SIG-M5 (cell line): ENCODE results near the gene GRK6.

Experiments used
- DNase-seq: peaks from one replicate; lab custom pipeline; 2025; lab: John Stamatoyannopoulos, UW

Gene GRK6

DNA sequence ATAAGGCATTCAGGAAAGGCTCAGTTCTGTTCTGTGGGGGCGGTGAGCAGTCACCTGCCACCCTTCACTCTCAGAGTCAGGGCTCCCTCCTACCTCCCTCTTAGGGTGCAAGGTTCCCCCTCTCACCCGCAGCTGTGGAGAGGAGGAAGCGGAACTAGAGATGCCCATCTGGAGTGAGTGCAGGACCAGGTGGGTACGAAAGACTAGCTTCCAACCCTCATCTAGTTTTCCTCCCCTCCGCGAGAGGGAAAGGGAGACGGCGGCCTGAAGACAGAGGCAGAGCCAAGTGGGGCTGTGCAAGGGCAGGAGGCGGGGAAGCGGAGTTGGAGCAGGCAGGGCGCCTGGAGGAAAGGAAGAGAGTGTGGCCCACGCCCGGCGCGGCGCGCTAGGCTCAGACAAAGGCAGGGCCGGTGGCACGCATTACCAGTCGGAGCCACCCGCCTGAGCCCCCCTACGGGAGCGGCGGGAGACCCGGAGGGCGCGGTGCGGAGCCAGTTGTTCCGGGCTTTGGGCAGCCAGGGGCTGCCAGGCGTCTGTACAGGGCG, 27.4 kb downstream of the GRK6 start:
- no peak for DNase-seq

DNA sequence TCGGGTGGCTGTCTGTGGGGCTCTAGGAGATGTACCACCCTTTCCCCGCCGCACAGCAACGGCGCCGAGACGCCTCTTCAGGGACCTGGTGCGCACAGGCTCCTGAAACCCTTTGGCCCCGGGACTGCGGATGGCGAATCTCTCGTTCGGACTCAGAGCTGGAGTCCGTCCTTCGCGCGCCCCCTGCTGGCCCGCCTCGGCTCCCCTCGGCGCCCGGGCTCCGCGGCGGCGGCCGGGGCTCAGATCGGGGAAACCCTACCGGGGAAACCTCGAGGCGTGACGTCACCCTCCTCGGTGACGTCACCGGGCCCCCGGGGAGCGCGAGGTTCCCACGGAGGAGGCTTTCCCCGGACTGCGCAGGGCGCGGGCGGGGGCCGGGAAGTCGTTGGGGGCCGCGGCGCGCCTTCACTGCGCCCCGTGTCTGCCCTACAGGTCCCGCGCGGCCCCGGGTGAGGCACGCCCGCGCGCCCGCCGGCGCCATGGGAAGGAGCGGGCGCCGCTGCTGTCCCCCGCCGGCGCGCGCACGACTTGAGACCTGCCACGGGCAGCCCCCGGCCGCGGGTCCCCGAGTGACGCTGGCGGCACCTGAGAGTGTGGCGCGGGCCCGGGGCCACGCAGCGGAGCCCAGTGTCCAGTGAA, 28.0 kb downstream of the GRK6 start:
- DNase-seq = no peak

GRCh38 chr5:177455036-177455660, 28.7 kb downstream of the GRK6 start:
- no peak for DNase-seq

DNA sequence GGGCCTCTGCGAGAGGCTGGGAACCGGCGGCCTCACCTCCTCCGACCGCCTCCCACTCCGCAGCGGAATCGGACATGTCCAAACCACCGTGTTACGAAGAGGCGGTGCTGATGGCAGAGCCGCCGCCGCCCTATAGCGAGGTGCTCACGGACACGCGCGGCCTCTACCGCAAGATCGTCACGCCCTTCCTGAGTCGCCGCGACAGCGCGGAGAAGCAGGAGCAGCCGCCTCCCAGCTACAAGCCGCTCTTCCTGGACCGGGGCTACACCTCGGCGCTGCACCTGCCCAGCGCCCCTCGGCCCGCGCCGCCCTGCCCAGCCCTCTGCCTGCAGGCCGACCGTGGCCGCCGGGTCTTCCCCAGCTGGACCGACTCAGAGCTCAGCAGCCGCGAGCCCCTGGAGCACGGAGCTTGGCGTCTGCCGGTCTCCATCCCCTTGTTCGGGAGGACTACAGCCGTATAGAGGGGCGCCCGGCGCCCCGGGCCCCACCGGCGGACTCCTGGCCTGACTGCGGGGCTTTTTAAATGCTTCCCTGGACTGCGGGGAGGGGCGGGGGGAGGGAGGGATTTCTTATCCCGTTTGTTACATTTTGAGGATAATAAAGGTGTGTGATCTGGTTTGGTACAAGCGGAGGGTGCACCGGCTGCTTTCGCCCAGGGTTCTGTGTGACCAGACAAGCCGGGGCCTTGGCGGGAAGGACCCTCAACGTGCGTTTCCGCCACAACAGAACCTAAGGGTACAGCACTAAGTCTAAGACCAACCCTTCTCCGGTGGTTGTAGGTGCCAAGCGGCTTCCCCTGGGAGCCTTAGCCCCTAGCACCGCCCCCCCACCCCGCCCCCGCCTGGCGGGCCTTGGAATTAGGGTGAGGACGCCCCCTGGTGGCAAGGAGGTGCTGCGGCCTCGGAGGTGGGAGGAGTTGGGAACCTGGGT, 29.4 kb downstream of the GRK6 start:
- DNase-seq = peak; percentile 52

DNA sequence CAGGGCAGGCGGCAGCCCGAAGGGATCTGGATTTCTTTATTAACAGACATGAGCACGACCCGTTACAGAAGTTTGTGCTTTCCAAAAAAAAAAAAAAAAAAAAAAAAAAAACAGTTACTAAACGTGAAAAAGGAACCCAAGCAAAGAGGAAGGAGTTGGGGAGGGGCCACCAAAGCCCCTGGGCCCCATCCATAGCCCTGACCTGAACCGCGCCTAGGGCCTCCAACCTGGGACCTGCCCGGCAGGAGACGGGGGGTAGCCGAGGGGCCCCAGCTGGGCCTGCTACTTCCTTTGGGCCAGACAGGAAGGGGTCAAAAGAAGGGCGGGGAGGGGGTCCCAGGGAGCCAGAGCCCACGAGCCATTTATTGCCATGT, 30.1 kb downstream of the GRK6 start:
- DNase-seq = no peak

DNA sequence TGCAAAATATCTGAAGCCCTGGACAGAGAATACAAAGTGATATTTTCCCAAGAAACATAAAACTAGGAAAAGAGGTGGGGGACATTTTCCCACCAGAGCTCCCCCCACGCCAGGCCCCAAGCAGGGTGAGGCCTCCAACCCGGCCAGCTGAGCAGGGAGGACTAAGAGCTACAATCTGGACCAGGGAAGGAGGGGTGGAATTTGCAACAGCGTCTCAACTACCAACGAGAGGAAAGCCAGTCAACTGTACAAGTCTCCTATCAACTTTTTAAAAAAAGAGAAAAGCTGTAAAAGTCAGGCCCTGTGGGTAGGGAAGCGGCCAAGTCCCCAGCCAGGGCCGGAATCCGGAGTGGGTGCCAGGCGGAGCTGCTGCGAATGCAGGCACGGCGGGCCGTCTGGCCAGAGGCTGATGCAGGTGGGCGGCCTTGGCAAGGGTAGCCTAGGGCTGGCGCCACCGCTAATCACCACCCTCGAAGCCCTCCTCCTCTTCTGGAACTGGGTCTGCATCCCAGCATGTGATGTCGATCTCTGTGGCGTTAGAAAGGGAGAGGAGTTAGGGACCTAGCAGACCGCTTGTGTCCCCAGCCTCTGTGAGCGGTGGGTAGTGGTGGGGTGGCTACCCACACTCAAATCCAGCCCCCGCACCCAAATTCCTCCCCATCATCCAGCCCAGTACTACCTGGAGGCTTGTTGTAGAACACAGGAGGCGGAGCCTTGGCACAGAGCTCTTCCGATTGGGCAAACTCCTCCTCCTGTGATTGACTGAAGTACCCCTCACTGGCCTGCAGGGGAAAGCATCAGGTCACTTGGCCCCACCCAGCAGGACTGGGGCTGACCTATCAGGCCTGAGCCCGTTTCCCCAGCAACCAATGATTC, 30.7 kb downstream of the GRK6 start:
- peak; percentile 81 for DNase-seq

GRCh38 chr5:177457852-177458681, 31.6 kb downstream of the GRK6 start:
- DNase-seq = no peak

DNA sequence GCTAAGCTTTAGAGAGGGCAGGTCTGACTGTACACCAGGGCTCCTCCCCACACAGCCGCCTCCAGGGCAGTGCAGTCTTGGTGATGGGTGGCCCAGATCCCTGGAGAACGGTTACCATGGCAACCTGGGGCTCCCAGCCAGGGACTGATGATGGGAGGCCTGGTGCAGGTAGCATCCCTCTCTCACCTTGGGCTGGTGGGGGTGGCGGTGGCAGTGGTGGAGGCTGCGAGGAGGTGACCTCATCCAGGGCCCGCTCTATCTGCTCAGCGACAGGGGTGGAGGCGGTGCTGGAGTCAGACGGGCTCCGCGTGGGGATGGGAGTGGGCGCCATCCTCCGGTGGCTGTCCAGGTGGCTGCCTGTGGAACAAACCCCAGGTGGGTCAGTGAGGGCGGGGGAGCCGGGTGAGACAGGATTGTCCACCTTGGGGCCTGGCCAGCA, 32.5 kb downstream of the GRK6 start:
- DNase-seq = no peak

GRCh38 chr5:177459357-177459756, 32.9 kb downstream of the GRK6 start:
- DNase-seq = no peak

DNA sequence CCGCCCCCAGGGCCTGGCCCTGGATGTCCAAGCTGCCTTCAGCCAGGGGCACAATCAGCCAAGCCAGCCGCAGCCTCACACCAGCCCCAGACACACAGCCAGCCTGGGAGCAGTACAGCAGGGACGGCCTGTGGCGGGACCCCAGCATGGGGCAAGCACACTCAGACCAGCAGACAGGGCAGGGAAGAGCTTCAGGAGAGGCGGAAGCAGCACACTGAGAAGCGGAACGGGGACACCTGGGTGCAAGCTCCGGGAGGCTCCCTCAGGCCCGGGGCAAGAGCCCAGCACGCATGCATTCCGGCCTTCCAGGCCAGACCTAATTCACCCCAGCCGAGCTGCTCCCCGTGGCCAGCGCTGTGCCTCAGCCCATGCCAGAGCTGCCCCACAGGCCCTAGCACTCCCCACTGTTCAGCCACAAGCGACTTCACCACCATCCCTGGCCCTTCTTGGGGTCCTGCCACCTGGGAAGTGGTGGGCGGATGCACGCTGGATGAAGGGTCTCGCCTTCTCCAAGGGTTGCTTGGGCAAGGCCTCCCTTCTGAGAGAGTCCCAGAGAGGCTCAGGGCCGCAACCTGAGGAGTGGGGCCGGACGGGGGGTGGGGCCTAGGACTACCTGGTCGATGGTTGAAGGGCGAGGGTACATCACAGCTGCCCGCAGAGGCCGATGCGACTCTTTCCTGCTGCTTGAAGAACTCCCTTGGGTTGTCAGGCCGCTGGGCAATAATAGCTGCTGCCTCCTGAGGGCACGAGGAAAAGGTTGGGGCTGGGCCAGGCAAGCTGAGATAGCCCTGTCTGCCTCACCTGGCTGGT, 33.5 kb downstream of the GRK6 start:
- no peak for DNase-seq

DNA sequence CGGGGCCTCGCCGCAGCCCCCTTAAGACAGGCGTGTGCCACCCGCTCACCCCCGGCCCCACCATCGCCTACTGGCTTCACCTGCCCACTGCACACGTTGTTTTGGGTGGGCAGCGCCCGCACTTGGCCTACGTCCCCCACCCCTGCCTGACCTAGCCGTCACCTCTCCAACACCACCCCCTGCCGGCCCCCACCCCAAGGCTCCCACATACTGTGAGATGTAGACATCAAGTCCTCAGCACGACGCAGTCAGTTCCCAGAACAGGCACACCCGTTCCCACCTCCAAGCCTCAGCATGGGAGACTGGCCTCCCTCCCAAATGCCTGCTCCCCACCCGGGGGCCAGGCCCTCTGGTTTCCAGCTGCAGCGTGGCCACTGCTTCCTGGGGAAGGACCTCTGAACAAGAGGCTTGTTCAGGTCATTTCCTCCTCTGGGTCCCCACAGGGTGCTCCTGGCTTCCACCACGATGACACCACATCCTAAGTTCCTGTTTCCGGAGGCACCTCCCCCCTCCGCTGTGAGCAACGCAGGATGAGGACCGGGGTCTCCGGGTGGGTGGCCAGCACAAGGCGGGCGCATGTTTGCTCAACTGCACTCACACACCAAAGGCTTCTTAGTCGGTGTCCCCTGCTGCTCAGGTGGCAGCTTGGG, 35.7 kb downstream of the GRK6 start:
- peak; percentile 54 for DNase-seq

- DNase-seq = no peak
These were observed 38.6 kb downstream of the GRK6 start for GRCh38 chr5:177465044-177465443.

DNA sequence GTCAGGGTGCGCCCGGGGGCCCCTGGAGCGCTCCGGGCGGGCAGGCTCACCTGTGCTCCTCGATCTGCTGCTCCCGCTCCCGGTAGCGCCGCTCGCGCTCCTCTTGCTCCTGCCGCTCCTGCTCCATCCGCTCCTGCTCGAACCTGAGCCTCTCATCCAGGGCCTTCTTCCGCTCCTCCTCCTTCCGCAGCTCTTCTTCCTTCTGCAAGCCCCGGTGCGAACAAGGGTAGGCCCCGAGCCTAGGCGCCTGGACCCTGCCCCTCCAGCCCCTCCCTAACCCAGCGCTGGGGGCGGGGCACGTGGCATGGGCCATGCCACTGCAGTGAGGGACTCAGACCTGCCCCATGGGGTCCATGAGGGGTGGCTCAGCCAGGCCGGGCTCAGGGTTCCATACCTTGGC, 40.4 kb downstream of the GRK6 start:
- no peak for DNase-seq

DNA sequence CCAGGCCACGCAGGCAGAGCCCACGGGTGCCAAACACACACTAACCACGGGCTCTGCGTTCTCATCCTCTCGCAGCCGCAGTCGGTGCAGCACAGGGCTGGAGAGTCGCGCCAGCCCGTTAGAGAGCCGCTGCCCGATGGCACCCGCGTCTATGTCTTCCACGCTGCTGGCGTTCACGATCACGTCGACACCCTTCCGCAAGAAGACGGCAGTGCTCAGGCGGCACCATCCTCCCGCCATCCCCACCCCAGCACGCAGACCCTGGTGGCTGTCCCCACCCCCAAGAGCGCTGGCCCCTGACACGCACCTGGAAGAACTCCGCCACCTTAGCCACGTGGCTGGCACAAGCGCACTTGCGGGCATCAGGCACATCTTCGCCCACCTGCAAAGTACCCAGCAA, 41.0 kb downstream of the GRK6 start:
- no peak for DNase-seq

GRCh38 chr5:177468329-177468684, 41.8 kb downstream of the GRK6 start:
- no peak for DNase-seq

DNA sequence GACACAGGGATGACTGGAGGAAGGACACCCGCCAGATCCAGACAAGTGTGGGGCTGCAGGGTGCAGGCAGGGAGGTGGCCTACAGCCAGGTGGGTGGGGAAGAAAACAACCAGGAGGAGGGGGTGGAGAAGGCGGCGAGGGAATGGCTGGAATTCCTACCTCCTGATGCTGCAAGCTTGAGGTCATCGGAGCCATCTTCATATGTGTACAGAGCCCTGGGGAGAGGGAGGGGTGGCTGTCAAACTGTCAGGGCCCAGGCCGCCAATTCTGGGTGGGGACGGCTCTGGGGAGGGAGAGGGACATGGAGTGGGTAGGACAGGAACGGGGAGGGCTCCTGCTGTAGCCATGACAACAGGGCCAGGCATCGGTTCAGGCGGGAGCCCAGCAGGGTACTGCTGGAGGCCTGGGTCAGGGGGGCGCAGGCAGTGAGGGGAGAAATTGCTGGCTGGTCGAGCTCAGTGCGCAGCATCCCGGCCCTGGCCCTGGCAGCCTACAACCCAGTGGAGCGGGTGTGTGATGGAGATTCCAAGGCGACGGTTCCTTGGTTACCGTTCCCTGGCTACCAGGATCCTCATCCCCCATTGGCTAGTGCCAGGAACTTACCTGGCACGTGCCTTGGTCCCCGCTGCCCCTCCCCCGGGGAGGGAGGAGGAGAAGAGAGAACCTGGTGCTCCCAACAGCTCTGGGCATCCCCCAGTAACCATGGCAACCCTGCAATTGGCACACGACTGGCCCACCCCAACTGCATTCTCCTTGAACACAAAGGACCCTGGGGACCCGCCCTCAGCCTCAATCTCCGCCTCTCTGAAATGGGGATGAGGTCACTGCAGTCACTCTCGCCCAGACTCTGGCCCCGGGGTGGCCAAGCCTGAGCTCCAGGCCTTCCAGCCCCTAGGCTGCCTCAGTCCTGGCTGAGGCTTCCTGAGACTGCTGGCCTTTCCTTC, 42.5 kb downstream of the GRK6 start:
- no peak for DNase-seq

- no peak for DNase-seq
These were observed 43.5 kb downstream of the GRK6 start for GRCh38 chr5:177469750-177470525.
